GM12878 (cell line): ENCODE results near the gene ZNF682. TPM values are rescaled to one million over a fixed set of nuclear protein-coding genes. Genes with fewer than 3 reads are reported as not detected.

Experiments
- ATAC-seq: fragments of 200-7000 bp; cut with Tn5 transposase; 3 replicates; pipeline ENCODE4 v1.9.1; 2020; ENCODE audit warnings: mild to moderate bottlenecking, moderate library complexity
- BruUV-seq: library from RNA; stranded (reverse); fragments of 400-500 nt; replicated peaks from 2 replicates; lab custom pipeline; 2021; lab: Mats Ljungman, UMichigan
- CTCF ChIA-PET: fragments of 300-600 bp; sonication (Branson Sonifier 250); formaldehyde crosslinking; extraction: SDS; loops from one replicate; lab custom pipeline; 2021; ENCODE audit warnings: inconsistent platforms; lab: Yijun Ruan, JAX
- POLR2A ChIA-PET: fragments of 350-600 bp; formaldehyde crosslinking; extraction: SDS; loops from one replicate; lab custom pipeline; 2021; ENCODE audit warnings: inconsistent platforms; lab: Charles Lee
- RAD21 ChIA-PET: fragments of 300-600 bp; sonication (Branson Sonifier 250); formaldehyde crosslinking; loops from one replicate; lab custom pipeline; 2023; ENCODE audit warnings: antibody characterized with exemption; ENCODE audit not compliant: unreplicated experiment; lab: Charles Lee
- SMC1A ChIA-PET: fragments of 300-600 bp; sonication (Branson Sonifier 250); formaldehyde crosslinking; loops from one replicate; lab custom pipeline; 2023; ENCODE audit not compliant: unreplicated experiment, uncharacterized antibody; lab: Charles Lee
- DNase-seq: peaks from one replicate; pipeline ENCODE4 v3.0.0-alpha.2; 2011; ENCODE audit warnings: low read depth, low spot score
- FAIRE-seq: peaks from 3 replicates; lab custom pipeline; 2011; peaks lifted over from hg19 to GRCh38; lab: Jason Lieb, UNC
- H2AFZ ChIP-seq: 2 replicates; pipeline ENCODE4 v1.6.0; 2011; ENCODE audit warnings: low read depth, low read length, control low read depth; ENCODE audit not compliant: control insufficient read depth
- H3K27ac ChIP-seq: 2 replicates; pipeline ENCODE4 v1.5.1; 2011; ENCODE audit warnings: control low read depth; ENCODE audit not compliant: control insufficient read depth, insufficient read depth
- H3K27me3 ChIP-seq, 2 experiments: replicated peaks in 1 of 2; 2 replicates each; pipeline versions ENCODE4 v1.6.0 to v1.6.1; 2011; ENCODE audit warnings: low read length in 1 of 2; ENCODE audit not compliant: control insufficient read depth in 2 of 2, insufficient read depth in 2 of 2
- H3K36me3 ChIP-seq, 2 experiments: 2 replicates each; pipeline ENCODE4 v1.5.1; 2011; ENCODE audit warnings: low read length in 1 of 2; ENCODE audit not compliant: control insufficient read depth in 2 of 2, insufficient read depth in 2 of 2
- H3K4me1 ChIP-seq: 2 replicates; pipeline ENCODE4 v1.6.1; 2011; ENCODE audit warnings: mild to moderate bottlenecking, low read length, moderate library complexity, mixed read lengths; ENCODE audit not compliant: control insufficient read depth, insufficient read depth
- H3K4me2 ChIP-seq: 2 replicates; pipeline ENCODE4 v1.6.0; 2011; ENCODE audit warnings: control low read depth; ENCODE audit not compliant: control insufficient read depth, insufficient read depth
- H3K4me3 ChIP-seq: fragments of 200-600 bp; sonication (generic); 2 replicates; pipeline ENCODE4 v1.5.1; 2016
- H3K79me2 ChIP-seq: 2 replicates; pipeline ENCODE4 v1.6.0; 2011; ENCODE audit warnings: low read length; ENCODE audit not compliant: control insufficient read depth, insufficient read depth
- H3K9ac ChIP-seq: 2 replicates; pipeline ENCODE4 v1.8.0; 2011; ENCODE audit warnings: low read length, control low read depth, mixed read lengths; ENCODE audit not compliant: control insufficient read depth, insufficient read depth
- H3K9me3 ChIP-seq: replicated peaks from 3 replicates; pipeline ENCODE4 v1.5.1; 2011; ENCODE audit warnings: mild to moderate bottlenecking, low read length; ENCODE audit not compliant: control insufficient read depth, insufficient read depth
- H4K20me1 ChIP-seq: 2 replicates; pipeline ENCODE4 v1.6.0; 2011; ENCODE audit not compliant: control insufficient read depth, insufficient read depth
- CTCF ChIP-seq, 3 experiments: IDR thresholded peaks in 2 of 3; conservative IDR thresholded peaks in 1 of 3; 2 replicates each; pipeline ENCODE4 v1.5.1; 2011; ENCODE audit warnings: low read depth in 3 of 3, low read length in 3 of 3, mild to moderate bottlenecking in 3 of 3, control low read depth in 2 of 3, moderate library complexity in 2 of 3, inconsistent platforms in 1 of 3, mixed read lengths in 1 of 3; ENCODE audit not compliant: control insufficient read depth in 2 of 3, insufficient read depth in 1 of 3; ENCODE audit errors: extremely low read depth in 1 of 3
- IRF4 ChIP-seq: IDR thresholded peaks from 2 replicates; pipeline ENCODE4 v1.6.1; 2011; ENCODE audit warnings: low read depth, low read length
- MEF2B ChIP-seq: fragments of 450-650 bp; IDR thresholded peaks from 2 replicates; pipeline ENCODE4 v1.6.1; 2018; ENCODE audit warnings: mild to moderate bottlenecking, moderate library complexity; ENCODE audit not compliant: partially characterized antibody, poor library complexity, severe bottlenecking
- RAD21 ChIP-seq: IDR thresholded peaks from 2 replicates; pipeline ENCODE4 v1.6.1; 2011; ENCODE audit warnings: mild to moderate bottlenecking, low read depth, low read length, moderate library complexity; ENCODE audit not compliant: insufficient read depth
- SUZ12 ChIP-seq: fragments of 200-600 bp; sonication (generic); IDR thresholded peaks from one replicate; pipeline ENCODE4 v1.6.1; 2018; ENCODE audit warnings: antibody characterized with exemption, mild to moderate bottlenecking; ENCODE audit not compliant: unreplicated experiment
- USF1 ChIP-seq: IDR thresholded peaks from 2 replicates; pipeline ENCODE4 v1.6.1; 2011; ENCODE audit warnings: borderline replicate concordance, low read depth, mild to moderate bottlenecking, moderate library complexity, mixed read lengths, low read length; ENCODE audit not compliant: insufficient read depth; ENCODE audit errors: extremely low read length
- WRNIP1 ChIP-seq: IDR thresholded peaks from 2 replicates; pipeline ENCODE4 v1.6.1; 2011; ENCODE audit warnings: low read depth, low read length, improper control_type of control experiment, borderline replicate concordance
- WGBS: methylation state at CpG from one replicate; pipeline ENCODE4 v1.1.6; 2016; ENCODE audit warnings: low lambda C conversion rate; ENCODE audit not compliant: insufficient replicate concordance, insufficient coverage; ENCODE audit errors: missing lambda C conversion rate; 5-methylcytosine and 5-hydroxymethylcytosine counted together
- in situ Hi-C: fragments of 300-500 bp; cut with MboI; formaldehyde crosslinking; loops from 9 replicates; pipeline ENCODE4 v1.14.3; 2018; ENCODE audit warnings: mixed read lengths
- intact Hi-C: fragments of 100-400 bp; cut with micrococcal nuclease; formaldehyde crosslinking; loops from one replicate; pipeline ENCODE4 v1.14.2; 2022; ENCODE audit not compliant: unreplicated experiment
- polyA plus RNA-seq, 11 experiments: library from polyadenylated mRNA; depleted of rRNA in 4 of 11; unstranded in 6 of 11; stranded (reverse) in 5 of 11; fragments of >200 nt; fragmentation: Nextera tagmentation in 4 of 11; fragmentation: Illumina TruSeq in 1 of 11; extraction: Ambion mirVana in 4 of 11; extraction: Trizol in 1 of 11; gene quantifications; 1 replicate in 1 of 11; 2 replicates in 10 of 11; pipeline versions ENCODE4 v1.2.1 to v1.2.3, GENCODE V29; 2011 to 2016; ENCODE audit warnings: inconsistent platforms in 2 of 11, missing spikeins in 2 of 11, low read depth in 1 of 11
- total RNA-seq, 4 experiments: library from RNA; depleted of rRNA in 3 of 4; stranded (reverse); fragments of >200 nt in 3 of 4; fragmentation: Illumina TruSeq in 1 of 4; extraction: Trizol in 1 of 4; gene quantifications; 2 replicates each; pipeline versions ENCODE4 v1.2.1 to v1.2.3, GENCODE V29; 2013 to 2021
- TF ChIP-seq, protein P1 (sequence below): fragments of 450-650 bp; IDR thresholded peaks from 2 replicates; pipeline ENCODE4 v1.6.1; 2017; ENCODE audit warnings: borderline replicate concordance

ZNF682 gene
- total and polyA plus RNA-seq, 10 of the 15 experiments (the other 5 are each of a cell fraction or from before 2014, with no cell fraction given), result 0.06 to 1.6 (median 0.27) TPM; not detected in 3

DNA sequence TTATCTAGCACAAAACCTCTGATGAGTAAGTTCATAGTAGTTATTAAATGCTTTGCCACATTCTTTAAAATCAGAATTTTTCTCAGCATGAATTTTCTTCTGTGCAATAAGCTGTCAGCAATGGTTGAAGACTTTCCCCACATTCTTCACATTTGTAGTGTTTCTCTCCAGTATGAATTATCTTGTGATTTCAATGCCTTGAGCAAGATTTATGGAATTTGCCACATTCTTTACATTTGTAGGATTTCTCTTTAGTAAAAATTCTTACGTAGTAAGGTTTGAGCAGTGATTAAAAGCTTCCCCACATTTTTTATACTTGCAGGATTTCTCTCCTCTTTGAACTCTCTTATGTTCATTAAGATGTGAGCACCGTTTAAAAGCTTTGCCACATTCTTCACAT, 33.6 kb downstream of the ZNF682 start (continued):
- TF ChIP-seq WRNIP1 (no peak), MEF2B (no peak), IRF4 (no peak), SUZ12 (no peak)
- TF ChIP-seq, protein P1, sequence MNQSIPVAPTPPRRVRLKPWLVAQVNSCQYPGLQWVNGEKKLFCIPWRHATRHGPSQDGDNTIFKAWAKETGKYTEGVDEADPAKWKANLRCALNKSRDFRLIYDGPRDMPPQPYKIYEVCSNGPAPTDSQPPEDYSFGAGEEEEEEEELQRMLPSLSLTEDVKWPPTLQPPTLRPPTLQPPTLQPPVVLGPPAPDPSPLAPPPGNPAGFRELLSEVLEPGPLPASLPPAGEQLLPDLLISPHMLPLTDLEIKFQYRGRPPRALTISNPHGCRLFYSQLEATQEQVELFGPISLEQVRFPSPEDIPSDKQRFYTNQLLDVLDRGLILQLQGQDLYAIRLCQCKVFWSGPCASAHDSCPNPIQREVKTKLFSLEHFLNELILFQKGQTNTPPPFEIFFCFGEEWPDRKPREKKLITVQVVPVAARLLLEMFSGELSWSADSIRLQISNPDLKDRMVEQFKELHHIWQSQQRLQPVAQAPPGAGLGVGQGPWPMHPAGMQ, result no peak

- Histone ChIP-seq H3K9ac (no peak overlapping the region), H3K36me3 (no peaks in the 10 kb centered on the region), H3K27ac (no peak overlapping the region), H3K9me3 (peaks cover 1% of the 10 kb centered on the region; the same call in 1 of the 3 replicates), H3K4me2 (no peak overlapping the region), H3K4me3 (no peak overlapping the region), H3K27me3 (no peaks in the 10 kb centered on the region), H3K4me1 (no peaks in the 10 kb centered on the region), H3K79me2 (no peaks in the 10 kb centered on the region), H2AFZ (no peak overlapping the region), H4K20me1 (no peaks in the 10 kb centered on the region)
- ChIA-PET RAD21 (no interaction called here), CTCF (interaction anchor here (0.9 kb wide), 1 partner anchor 9 kb away, joined by 3 read pairs; no protein-coding TSS in a partner anchor), POLR2A (no interaction called here), SMC1A (no interaction called here)
- no peak for ATAC-seq
- DNase-seq, result no peak
- intact Hi-C loops, result no loop called here
- WGBS, result 30% methylated on average over 7 of the region's 7 CpGs
- TF ChIP-seq CTCF (IDR thresholded peaks at IDR 0.05 in 2 of 3, conservative IDR thresholded peaks at IDR 0.05 in 1 of 3; ENCODE audit: control insufficient read depth in 2 of 3, extremely low read depth in 1 of 3, insufficient read depth in 1 of 3, low read depth in 3 of 3, low read length in 3 of 3) (peak in 2 of 3 experiments; percentile 31 to 49; a peak in 3 of 6 replicates), RAD21 (0 out of 2 replicates have a peak, but pooled peaks have one; percentile 13), USF1 (no peak)
- BruUV-seq, result no TSS peak
- FAIRE-seq, result no peak
- in situ Hi-C loops, result no loop called here
These were observed 41.5 kb downstream of the ZNF682 start for GRCh38 chr19:19997656-19998268.
